ENCODE measurements around the gene PLB1.

Gene PLB1

GRCh38 chr2:28513097-28513496, 17.2 kb downstream of the PLB1 start:
- TF ChIP-seq USF1 (IDR thresholded peaks at IDR 0.05) (no peak), EP300 (IDR thresholded peaks at IDR 0.05; ENCODE audit: borderline replicate concordance) (no peak)

- TF ChIP-seq TAF1 (IDR thresholded peaks at IDR 0.05; ENCODE audit: low read depth): no peak
- no peak for TF ChIP-seq REST (IDR thresholded peaks at IDR 0.05; ENCODE audit: low read depth)
- TF ChIP-seq RAD21 (IDR thresholded peaks at IDR 0.05; ENCODE audit: low read depth): no peak
- TF ChIP-seq USF1 (IDR thresholded peaks at IDR 0.05): no peak
- TF ChIP-seq EGR1 (IDR thresholded peaks at IDR 0.05): no peak
- TF ChIP-seq TEAD4 (IDR thresholded peaks at IDR 0.05): no peak
- no peak for TF ChIP-seq CREB1 (IDR thresholded peaks at IDR 0.05; ENCODE audit: low read depth)
- no peak for TF ChIP-seq EP300 (IDR thresholded peaks at IDR 0.05; ENCODE audit: borderline replicate concordance)
- TF ChIP-seq NFIC (IDR thresholded peaks at IDR 0.05): no peak
- no peak for TF ChIP-seq ZBTB7A (IDR thresholded peaks at IDR 0.05; ENCODE audit: low read depth)
- TF ChIP-seq CEBPB (IDR thresholded peaks at IDR 0.05): no peak
- TF ChIP-seq MAX (IDR thresholded peaks at IDR 0.05): no peak
- no peak for TF ChIP-seq YY1 (IDR thresholded peaks at IDR 0.05; ENCODE audit: low read depth)
- TF ChIP-seq TCF12 (IDR thresholded peaks at IDR 0.05; ENCODE audit: low read depth): no peak
- TF ChIP-seq FOXM1 (IDR thresholded peaks at IDR 0.05; ENCODE audit: borderline replicate concordance, low read depth): no peak
These were observed 19.4 kb downstream of the PLB1 start for GRCh38 chr2:28515176-28515751.

- no peak for TF ChIP-seq MAX (IDR thresholded peaks at IDR 0.05)
- TF ChIP-seq NFIC (IDR thresholded peaks at IDR 0.05): no peak
- no peak for TF ChIP-seq USF1 (IDR thresholded peaks at IDR 0.05)
- TF ChIP-seq EGR1 (IDR thresholded peaks at IDR 0.05): no peak
- TF ChIP-seq TCF12 (IDR thresholded peaks at IDR 0.05; ENCODE audit: low read depth): no peak
- TF ChIP-seq TAF1 (IDR thresholded peaks at IDR 0.05; ENCODE audit: low read depth): no peak
- TF ChIP-seq CREB1 (IDR thresholded peaks at IDR 0.05; ENCODE audit: low read depth): no peak
- no peak for TF ChIP-seq REST (IDR thresholded peaks at IDR 0.05; ENCODE audit: low read depth)
- no peak for TF ChIP-seq FOXM1 (IDR thresholded peaks at IDR 0.05; ENCODE audit: borderline replicate concordance, low read depth)
- no peak for TF ChIP-seq YY1 (IDR thresholded peaks at IDR 0.05; ENCODE audit: low read depth)
- no peak for TF ChIP-seq RAD21 (IDR thresholded peaks at IDR 0.05; ENCODE audit: low read depth)
- no peak for TF ChIP-seq CEBPB (IDR thresholded peaks at IDR 0.05)
- TF ChIP-seq TEAD4 (IDR thresholded peaks at IDR 0.05): no peak
- TF ChIP-seq EP300 (IDR thresholded peaks at IDR 0.05; ENCODE audit: borderline replicate concordance): no peak
- no peak for TF ChIP-seq ZBTB7A (IDR thresholded peaks at IDR 0.05; ENCODE audit: low read depth)
These were observed 20.6 kb downstream of the PLB1 start for GRCh38 chr2:28516430-28516829.

- TF ChIP-seq NFIC (IDR thresholded peaks at IDR 0.05): no peak
- TF ChIP-seq TCF12 (IDR thresholded peaks at IDR 0.05; ENCODE audit: low read depth): no peak
- no peak for TF ChIP-seq CEBPB (IDR thresholded peaks at IDR 0.05)
- no peak for TF ChIP-seq TEAD4 (IDR thresholded peaks at IDR 0.05)
- no peak for TF ChIP-seq FOXM1 (IDR thresholded peaks at IDR 0.05; ENCODE audit: borderline replicate concordance, low read depth)
- no peak for TF ChIP-seq MAX (IDR thresholded peaks at IDR 0.05)
- TF ChIP-seq CREB1 (IDR thresholded peaks at IDR 0.05; ENCODE audit: low read depth): no peak
- no peak for TF ChIP-seq EP300 (IDR thresholded peaks at IDR 0.05; ENCODE audit: borderline replicate concordance)
- no peak for TF ChIP-seq USF1 (IDR thresholded peaks at IDR 0.05)
- TF ChIP-seq EGR1 (IDR thresholded peaks at IDR 0.05): no peak
- no peak for TF ChIP-seq REST (IDR thresholded peaks at IDR 0.05; ENCODE audit: low read depth)
- no peak for TF ChIP-seq YY1 (IDR thresholded peaks at IDR 0.05; ENCODE audit: low read depth)
- no peak for TF ChIP-seq TAF1 (IDR thresholded peaks at IDR 0.05; ENCODE audit: low read depth)
- TF ChIP-seq ZBTB7A (IDR thresholded peaks at IDR 0.05; ENCODE audit: low read depth): no peak
- TF ChIP-seq RAD21 (IDR thresholded peaks at IDR 0.05; ENCODE audit: low read depth): no peak
These were observed 21.1 kb downstream of the PLB1 start for GRCh38 chr2:28516950-28517349.
